ENCODE data around the gene UCMA.

The UCMA gene

GRCh38 chr10:13173616-13174015 lies 60.6 kb downstream of the UCMA start:
- TF ChIP-seq, protein P1, sequence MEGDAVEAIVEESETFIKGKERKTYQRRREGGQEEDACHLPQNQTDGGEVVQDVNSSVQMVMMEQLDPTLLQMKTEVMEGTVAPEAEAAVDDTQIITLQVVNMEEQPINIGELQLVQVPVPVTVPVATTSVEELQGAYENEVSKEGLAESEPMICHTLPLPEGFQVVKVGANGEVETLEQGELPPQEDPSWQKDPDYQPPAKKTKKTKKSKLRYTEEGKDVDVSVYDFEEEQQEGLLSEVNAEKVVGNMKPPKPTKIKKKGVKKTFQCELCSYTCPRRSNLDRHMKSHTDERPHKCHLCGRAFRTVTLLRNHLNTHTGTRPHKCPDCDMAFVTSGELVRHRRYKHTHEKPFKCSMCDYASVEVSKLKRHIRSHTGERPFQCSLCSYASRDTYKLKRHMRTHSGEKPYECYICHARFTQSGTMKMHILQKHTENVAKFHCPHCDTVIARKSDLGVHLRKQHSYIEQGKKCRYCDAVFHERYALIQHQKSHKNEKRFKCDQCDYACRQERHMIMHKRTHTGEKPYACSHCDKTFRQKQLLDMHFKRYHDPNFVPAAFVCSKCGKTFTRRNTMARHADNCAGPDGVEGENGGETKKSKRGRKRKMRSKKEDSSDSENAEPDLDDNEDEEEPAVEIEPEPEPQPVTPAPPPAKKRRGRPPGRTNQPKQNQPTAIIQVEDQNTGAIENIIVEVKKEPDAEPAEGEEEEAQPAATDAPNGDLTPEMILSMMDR (IDR thresholded peaks at IDR 0.05; ENCODE audit: low read depth, low read length) = no peak
- TF ChIP-seq EZH2phosphoT487 (IDR thresholded peaks at IDR 0.05; ENCODE audit: low read depth) = no peak
- H3K36me3 ChIP-seq (replicated peaks; ENCODE audit: low read depth, low read length) = peaks cover 25% of the 10 kb centered on the region
- no peaks in the 10 kb centered on the region for H3K27me3 ChIP-seq (ENCODE audit: low read depth, low read length)
- H3K4me1 ChIP-seq (ENCODE audit: low read length) = no peaks in the 10 kb centered on the region
- no peaks in the 10 kb centered on the region for H3K9me3 ChIP-seq (ENCODE audit: insufficient read depth, low read length)
- H3K4me2 ChIP-seq (ENCODE audit: low read length) = no peak overlapping the region
- H3K79me2 ChIP-seq (ENCODE audit: low read length) = peaks cover 9% of the 10 kb centered on the region
- H3K9ac ChIP-seq (ENCODE audit: low read length) = no peak overlapping the region
- H2AFZ ChIP-seq (ENCODE audit: low read depth, low read length) = no peak overlapping the region
- H4K20me1 ChIP-seq (ENCODE audit: insufficient read depth, low read length) = no peaks in the 10 kb centered on the region
- no peak overlapping the region for H3K27ac ChIP-seq (ENCODE audit: low read length)
- H3K4me3 ChIP-seq (ENCODE audit: low read length) = no peak overlapping the region
